Stomach (tissue), 4 donors: ENCODE data around the gene ZNF182.

Experiments used
- EP300 ChIP-seq: sonication (generic); formaldehyde crosslinking; IDR thresholded peaks from one replicate; pipeline ENCODE4 v1.6.1; 2017; ENCODE audit warnings: antibody characterized with exemption
- POLR2A ChIP-seq, 4 donors: fragments of 450-650 bp; IDR thresholded peaks; one replicate each; pipeline ENCODE4 v1.6.1; 2016; ENCODE audit warnings: antibody characterized with exemption in 4 of 4, control low read depth in 2 of 4, mild to moderate bottlenecking in 1 of 4, moderate library complexity in 1 of 4
- POLR2AphosphoS5 ChIP-seq, 3 donors: sonication (generic); formaldehyde crosslinking; IDR thresholded peaks; one replicate each; pipeline ENCODE4 v1.6.1; 2016; ENCODE audit warnings: antibody characterized with exemption in 3 of 3
- TF ChIP-seq, protein P1 (sequence below), 7 experiments: fragments of 450-650 bp in 4 of 7; fragments of 200-600 bp in 3 of 7; sonication (generic) in 3 of 7; IDR thresholded peaks; one replicate each; pipeline ENCODE4 v1.5.1; 2016 to 2019; ENCODE audit warnings: antibody characterized with exemption in 7 of 7, control low read depth in 2 of 7, mild to moderate bottlenecking in 1 of 7

DNA sequence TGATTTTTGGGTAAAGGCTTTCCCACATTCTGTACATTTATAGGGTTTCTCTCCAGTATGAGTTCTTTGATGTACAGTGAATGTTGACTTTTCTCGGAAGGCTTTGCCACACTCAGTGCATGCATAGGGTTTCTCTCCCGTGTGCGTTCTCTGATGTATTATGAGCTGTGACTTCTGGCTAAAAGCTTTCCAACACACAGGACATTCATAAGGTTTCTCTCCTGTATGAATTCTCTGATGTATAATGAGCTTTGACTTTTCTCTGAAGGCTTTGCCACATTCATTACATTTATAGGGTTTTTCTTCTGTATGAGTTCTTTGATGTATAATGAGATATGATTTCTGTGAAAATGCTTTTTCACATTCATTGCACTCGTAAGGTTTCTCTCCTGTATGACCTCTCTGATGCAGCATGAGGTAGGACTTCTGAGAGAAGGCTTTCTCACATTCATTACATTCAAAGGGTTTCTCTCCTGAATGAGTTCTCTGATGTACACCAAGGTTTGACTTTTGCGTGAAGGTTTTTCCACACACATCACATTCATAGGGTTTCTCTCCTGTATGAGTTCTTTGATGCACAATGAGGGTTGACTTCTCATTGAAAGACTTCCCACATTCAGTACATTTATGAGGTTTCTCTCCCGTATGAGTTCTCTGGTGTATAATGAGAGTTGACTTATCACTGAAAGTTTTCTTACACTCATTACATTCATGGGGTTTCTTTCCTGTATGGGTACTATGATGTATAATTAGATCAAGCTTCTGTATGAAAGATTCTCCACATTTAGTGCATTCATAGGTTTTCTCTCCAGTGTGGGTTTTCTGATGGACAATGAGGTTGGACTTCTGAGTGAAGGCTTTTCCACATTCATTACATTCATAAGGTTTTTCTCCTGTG lies 27.3 kb downstream of the ZNF182 start:
- TF ChIP-seq, protein P1, sequence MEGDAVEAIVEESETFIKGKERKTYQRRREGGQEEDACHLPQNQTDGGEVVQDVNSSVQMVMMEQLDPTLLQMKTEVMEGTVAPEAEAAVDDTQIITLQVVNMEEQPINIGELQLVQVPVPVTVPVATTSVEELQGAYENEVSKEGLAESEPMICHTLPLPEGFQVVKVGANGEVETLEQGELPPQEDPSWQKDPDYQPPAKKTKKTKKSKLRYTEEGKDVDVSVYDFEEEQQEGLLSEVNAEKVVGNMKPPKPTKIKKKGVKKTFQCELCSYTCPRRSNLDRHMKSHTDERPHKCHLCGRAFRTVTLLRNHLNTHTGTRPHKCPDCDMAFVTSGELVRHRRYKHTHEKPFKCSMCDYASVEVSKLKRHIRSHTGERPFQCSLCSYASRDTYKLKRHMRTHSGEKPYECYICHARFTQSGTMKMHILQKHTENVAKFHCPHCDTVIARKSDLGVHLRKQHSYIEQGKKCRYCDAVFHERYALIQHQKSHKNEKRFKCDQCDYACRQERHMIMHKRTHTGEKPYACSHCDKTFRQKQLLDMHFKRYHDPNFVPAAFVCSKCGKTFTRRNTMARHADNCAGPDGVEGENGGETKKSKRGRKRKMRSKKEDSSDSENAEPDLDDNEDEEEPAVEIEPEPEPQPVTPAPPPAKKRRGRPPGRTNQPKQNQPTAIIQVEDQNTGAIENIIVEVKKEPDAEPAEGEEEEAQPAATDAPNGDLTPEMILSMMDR (IDR thresholded peaks at IDR 0.05) = no peak
- TF ChIP-seq POLR2AphosphoS5 (IDR thresholded peaks at IDR 0.05) (no peak), EP300 (no peak), POLR2A (IDR thresholded peaks at IDR 0.05) (no peak)
